Adrenal gland (tissue), 12 donors: ENCODE measurements around the gene CSTPP1. TPM values are rescaled to one million over a fixed set of nuclear protein-coding genes. Genes with fewer than 3 reads are reported as not detected.

Experiments used
- DNase-seq, 7 donors: peaks; one replicate each; pipeline ENCODE4 v3.0.0-alpha.2; 2019 to 2020
- H3K27ac ChIP-seq, 5 donors: fragments of 200-600 bp; sonication (generic) in 4 of 5; 1 replicate in 3 of 5; 2 replicates in 2 of 5; pipeline versions ENCODE4 v1.5.1 to v1.8.0; 2016 to 2020; ENCODE audit warnings: mild to moderate bottlenecking in 1 of 5
- H3K27me3 ChIP-seq: fragments of 200-600 bp; 2 replicates; pipeline ENCODE4 v1.8.0; 2021
- H3K36me3 ChIP-seq, 2 donors: fragments of 200-600 bp; replicated peaks in 1 of 2; 1 replicate in 1 of 2; 2 replicates in 1 of 2; pipeline versions ENCODE4 v1.5.1 to v1.8.0; 2018 to 2022
- H3K4me1 ChIP-seq, 2 donors: fragments of 200-600 bp; replicated peaks in 1 of 2; 1 replicate in 1 of 2; 2 replicates in 1 of 2; pipeline versions ENCODE4 v1.5.1 to v1.8.0; 2018 to 2021
- H3K4me3 ChIP-seq, 4 donors: fragments of 200-600 bp; sonication (generic) in 3 of 4; one replicate each; pipeline ENCODE4 v1.5.1; 2016 to 2018
- H3K9me3 ChIP-seq, 3 donors: fragments of 200-600 bp; sonication (generic) in 1 of 3; replicated peaks in 1 of 3; 1 replicate in 2 of 3; 2 replicates in 1 of 3; pipeline versions ENCODE4 v1.5.1 to v1.8.0; 2016 to 2021
- POLR2A ChIP-seq, 2 donors: fragments of 450-650 bp; IDR thresholded peaks; one replicate each; pipeline ENCODE4 v1.6.1; 2017; ENCODE audit warnings: antibody characterized with exemption in 2 of 2, mild to moderate bottlenecking in 2 of 2, moderate library complexity in 1 of 2
- WGBS, 4 donors: extraction: QIAGEN DNeasy Blood & Tissue Kit in 2 of 4; methylation state at CpG; one replicate each; pipeline versions ENCODE4 v1.1.5 to v1.1.7; 2013 to 2017; 5-methylcytosine and 5-hydroxymethylcytosine counted together
- intact Hi-C, 2 donors: fragments of 100-400 bp; cut with DNase I; formaldehyde crosslinking; loops; one replicate each; pipeline versions ENCODE4 v1.14.1 to v1.15.0; 2022 to 2023
- polyA plus RNA-seq, 3 donors: library from polyadenylated mRNA; stranded (reverse); fragments of 200-250 nt in 2 of 3; fragments of 350-450 nt in 1 of 3; fragmentation: Illumina TruSeq in 1 of 3; extraction: RNeasy Lipid Tissue Mini Kit (QIAGEN cat#74804) in 1 of 3; gene quantifications; one replicate each; pipeline ENCODE4 v1.2.3, GENCODE V29; 2013 to 2014
- total RNA-seq, 9 donors: library from RNA; depleted of rRNA in 4 of 9; stranded (reverse); fragments of >200 nt in 4 of 9; fragments of 120-200 nt in 1 of 9; fragmentation: NEBNext Ultra II Directional in 1 of 9; extraction: Animal tissue kit (Norgen Biotek cat#: 25700) in 1 of 9; gene quantifications; one replicate each; pipeline versions ENCODE4 v1.1.0 to v1.2.4, GENCODE V29; 2013 to 2023
- TF ChIP-seq, protein P1 (sequence below), 6 experiments: fragments of 450-650 bp in 4 of 6; fragments of 200-600 bp in 2 of 6; sonication (generic) in 1 of 6; IDR thresholded peaks; 1 replicate in 5 of 6; 2 replicates in 1 of 6; pipeline versions ENCODE4 v1.5.1 to v1.8.0; 2016 to 2021; ENCODE audit warnings: antibody characterized with exemption in 6 of 6, mild to moderate bottlenecking in 2 of 6, moderate library complexity in 1 of 6
- donor health status: healthy with polysubstance abuse.
- donor health status: Bipolar disorder and iron deficiency.
- donor health status: DM: yes; HTN: yes; CAD: no.
- donor health status: DM: no; HTN: no; CAD: no.
- donor health status: DM: no; HTN: no; CAD: no.
- donor health status: DM: yes; HTN: yes; CAD: no.

CSTPP1 gene
- total and polyA plus RNA-seq, 12 donors = 17.6 to 63.0 (median 24.4) TPM

DNA sequence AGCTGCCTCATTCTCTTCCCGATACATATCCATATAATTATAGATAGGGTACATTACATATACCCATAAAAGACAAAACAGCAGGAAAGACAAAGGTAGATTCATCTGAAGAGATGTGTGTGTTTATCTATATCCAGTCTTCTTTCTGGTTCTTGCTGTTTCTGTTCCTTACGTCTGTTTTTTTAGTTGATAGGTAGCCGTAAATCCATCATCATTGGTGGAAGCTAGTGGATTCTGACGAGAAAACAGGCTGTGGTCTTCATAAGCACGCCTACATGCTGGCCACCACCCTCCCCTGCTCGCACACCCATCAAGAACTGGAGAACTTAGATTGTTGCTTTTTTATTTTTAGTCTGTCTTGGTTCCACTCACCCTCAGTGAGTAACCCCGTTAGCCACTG is 188.5 kb downstream of the CSTPP1 start:
- H3K27ac ChIP-seq = no peak overlapping the region
- no peak for TF ChIP-seq POLR2A (IDR thresholded peaks at IDR 0.05)
- TF ChIP-seq, protein P1, sequence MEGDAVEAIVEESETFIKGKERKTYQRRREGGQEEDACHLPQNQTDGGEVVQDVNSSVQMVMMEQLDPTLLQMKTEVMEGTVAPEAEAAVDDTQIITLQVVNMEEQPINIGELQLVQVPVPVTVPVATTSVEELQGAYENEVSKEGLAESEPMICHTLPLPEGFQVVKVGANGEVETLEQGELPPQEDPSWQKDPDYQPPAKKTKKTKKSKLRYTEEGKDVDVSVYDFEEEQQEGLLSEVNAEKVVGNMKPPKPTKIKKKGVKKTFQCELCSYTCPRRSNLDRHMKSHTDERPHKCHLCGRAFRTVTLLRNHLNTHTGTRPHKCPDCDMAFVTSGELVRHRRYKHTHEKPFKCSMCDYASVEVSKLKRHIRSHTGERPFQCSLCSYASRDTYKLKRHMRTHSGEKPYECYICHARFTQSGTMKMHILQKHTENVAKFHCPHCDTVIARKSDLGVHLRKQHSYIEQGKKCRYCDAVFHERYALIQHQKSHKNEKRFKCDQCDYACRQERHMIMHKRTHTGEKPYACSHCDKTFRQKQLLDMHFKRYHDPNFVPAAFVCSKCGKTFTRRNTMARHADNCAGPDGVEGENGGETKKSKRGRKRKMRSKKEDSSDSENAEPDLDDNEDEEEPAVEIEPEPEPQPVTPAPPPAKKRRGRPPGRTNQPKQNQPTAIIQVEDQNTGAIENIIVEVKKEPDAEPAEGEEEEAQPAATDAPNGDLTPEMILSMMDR (IDR thresholded peaks at IDR 0.05) = no peak
- intact Hi-C loops = no loop called here
- H3K36me3 ChIP-seq = no peaks in the 10 kb centered on the region
- no peak for DNase-seq
- WGBS, 4 donors = 80 to 92% (median 88%) methylated on average over 7 of the region's 7 CpGs
- H3K9me3 ChIP-seq = no peaks in the 10 kb centered on the region
- H3K4me1 ChIP-seq = no peaks in the 10 kb centered on the region
- no peak overlapping the region for H3K4me3 ChIP-seq
- no peaks in the 10 kb centered on the region for H3K27me3 ChIP-seq

DNA sequence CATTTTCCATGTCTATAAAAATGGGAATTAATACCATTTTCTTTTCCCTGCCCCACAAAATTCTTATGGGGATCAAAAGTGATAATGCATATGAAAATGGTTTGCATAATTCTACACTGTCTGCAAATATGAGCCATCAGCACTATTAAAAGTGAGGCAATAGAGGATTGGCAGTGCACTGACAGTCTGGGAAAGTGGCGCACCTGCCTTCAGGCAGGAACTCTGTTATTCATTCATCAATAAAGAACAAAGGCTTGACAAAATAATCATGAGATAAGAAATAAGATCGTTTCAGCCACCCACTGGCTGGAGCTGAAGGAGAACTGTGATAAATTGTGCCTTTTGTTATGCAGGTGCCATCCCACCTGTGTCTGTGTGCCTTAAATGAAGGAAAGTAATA is 190.7 kb downstream of the CSTPP1 start:
- TF ChIP-seq POLR2A (IDR thresholded peaks at IDR 0.05) = no peak
- TF ChIP-seq, protein P1 (IDR thresholded peaks at IDR 0.05) = no peak
- H3K9me3 ChIP-seq = no peaks in the 10 kb centered on the region
- H3K27ac ChIP-seq = no peak overlapping the region
- no peaks in the 10 kb centered on the region for H3K4me1 ChIP-seq
- no peaks in the 10 kb centered on the region for H3K36me3 ChIP-seq
- H3K4me3 ChIP-seq = no peak overlapping the region
- 61 to 69% (median 65%) methylated on average over 2 of the region's 2 CpGs for WGBS, 4 donors
- H3K27me3 ChIP-seq = no peaks in the 10 kb centered on the region
- intact Hi-C loops = no loop called here
- DNase-seq = no peak

DNA sequence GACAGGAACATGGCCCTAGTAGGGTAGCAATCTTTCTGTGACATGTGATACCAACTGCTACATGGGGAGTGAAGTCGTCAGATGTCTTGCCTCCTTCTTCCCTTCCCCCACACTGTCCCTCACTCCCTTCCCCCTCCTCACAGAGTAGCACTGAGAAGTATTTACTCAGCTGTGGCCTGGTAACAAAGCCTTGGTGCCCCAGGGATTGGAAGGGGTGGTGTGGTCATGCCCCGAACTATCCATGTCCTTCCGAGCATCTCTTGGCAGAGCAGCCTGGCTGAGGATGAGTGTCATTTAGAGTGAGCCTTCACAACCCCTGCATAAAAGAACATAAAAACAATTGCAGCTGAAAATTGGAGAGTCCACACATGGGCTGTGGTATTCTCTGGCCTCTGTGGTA is 194.0 kb downstream of the CSTPP1 start:
- intact Hi-C loops = no loop called here
- Histone ChIP-seq H3K36me3 (no peaks in the 10 kb centered on the region), H3K4me3 (no peak overlapping the region), H3K27ac (no peak overlapping the region), H3K27me3 (no peaks in the 10 kb centered on the region), H3K4me1 (no peaks in the 10 kb centered on the region), H3K9me3 (no peaks in the 10 kb centered on the region)
- TF ChIP-seq, protein P1 (IDR thresholded peaks at IDR 0.05) = no peak
- no peak for TF ChIP-seq POLR2A (IDR thresholded peaks at IDR 0.05)
- WGBS, 4 donors = 80 to 83% (median 81%) methylated on average over 3 of the region's 3 CpGs
- no peak for DNase-seq

DNA sequence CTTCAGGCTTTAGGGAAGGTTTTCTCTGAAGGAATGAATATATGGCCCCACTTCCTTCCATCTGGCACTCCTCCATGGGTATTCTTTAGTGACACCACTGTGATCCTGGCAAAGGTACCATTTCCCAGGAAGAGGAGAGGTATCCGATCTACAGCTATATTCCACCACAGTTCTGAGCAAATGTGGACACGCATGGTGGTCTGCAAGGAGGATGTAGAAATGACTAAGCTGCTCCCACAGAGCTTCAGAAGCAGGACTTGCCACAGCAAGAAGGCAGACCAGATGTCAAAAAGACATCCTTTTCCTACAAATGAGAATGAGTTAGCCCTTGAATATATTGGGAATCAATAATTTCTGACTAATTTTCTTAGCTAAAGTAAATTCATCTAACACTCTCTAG is 194.6 kb downstream of the CSTPP1 start:
- Histone ChIP-seq H3K4me3 (no peak overlapping the region), H3K36me3 (no peaks in the 10 kb centered on the region), H3K4me1 (no peaks in the 10 kb centered on the region), H3K9me3 (no peaks in the 10 kb centered on the region), H3K27me3 (no peaks in the 10 kb centered on the region), H3K27ac (no peak overlapping the region)
- intact Hi-C loops = no loop called here
- WGBS, 4 donors = 91 to 97% (median 96%) methylated on average over 2 of the region's 2 CpGs
- TF ChIP-seq POLR2A (IDR thresholded peaks at IDR 0.05) = no peak
- TF ChIP-seq, protein P1 (IDR thresholded peaks at IDR 0.05) = no peak
- DNase-seq = no peak
